K562 (cell line): Measurements from ENCODE around the gene GLRX5. TPM values are rescaled to one million over a fixed set of nuclear protein-coding genes. Genes with fewer than 3 reads are reported as not detected.

Source experiments
- ATAC-seq: fragments of 200-7000 bp; cut with Tn5 transposase; 3 replicates; pipeline ENCODE4 v1.9.1; 2020; ENCODE audit warnings: moderate library complexity
- BruUV-seq: library from RNA; stranded (reverse); fragments of 400-500 nt; replicated peaks from 2 replicates; lab custom pipeline; 2021; lab: Mats Ljungman, UMichigan
- CTCF ChIA-PET: fragments of 300-600 bp; formaldehyde crosslinking; extraction: SDS; loops from one replicate; lab custom pipeline; 2021; ENCODE audit warnings: low intra/inter-chr PET ratio; lab: Yijun Ruan, JAX
- POLR2A ChIA-PET: fragments of 300-600, 350-650 bp; sonication (Branson Sonifier 250); formaldehyde crosslinking; extraction: SDS; loops from one replicate; lab custom pipeline; 2021; ENCODE audit warnings: antibody characterized with exemption, inconsistent platforms; lab: Yijun Ruan, JAX
- DNase-seq, 4 experiments: peaks; one replicate each; pipeline versions ENCODE4 v3.0.0 to v3.0.0-alpha.2; 2011 to 2018; ENCODE audit warnings: low spot score in 3 of 4, mixed read lengths in 3 of 4; ENCODE audit errors: extremely low read depth in 1 of 4
- FAIRE-seq: peaks from 2 replicates; lab custom pipeline; 2011; peaks lifted over from hg19 to GRCh38; lab: Jason Lieb, UNC
- H2AFZ ChIP-seq: 2 replicates; pipeline ENCODE4 v1.6.0; 2011; ENCODE audit warnings: low read depth, low read length, control low read depth, inconsistent platforms
- H3K27ac ChIP-seq: fragments of 200-600 bp; 3 replicates; pipeline ENCODE4 v1.8.0; 2011; ENCODE audit warnings: low read depth, mild to moderate bottlenecking, control low read depth, inconsistent platforms, low read length, moderate library complexity, mixed read lengths; ENCODE audit errors: extremely low read depth
- H3K27me3 ChIP-seq, 2 experiments: fragments of 300-600 bp in 1 of 2; 2 replicates in 1 of 2; 3 replicates in 1 of 2; pipeline versions ENCODE4 v1.6.0 to v1.8.0; 2011; ENCODE audit warnings: inconsistent platforms in 2 of 2, low read length in 2 of 2, mild to moderate bottlenecking in 1 of 2, mixed read lengths in 1 of 2, moderate library complexity in 1 of 2; ENCODE audit not compliant: control insufficient read depth in 2 of 2, insufficient read depth in 2 of 2
- H3K36me3 ChIP-seq: fragments of 300-600 bp; 3 replicates; pipeline ENCODE4 v1.8.0; 2011; ENCODE audit warnings: mild to moderate bottlenecking, low read length, inconsistent platforms; ENCODE audit not compliant: control insufficient read depth, insufficient read depth
- H3K4me1 ChIP-seq, 2 experiments: fragments of 200-600 bp in 1 of 2; replicated peaks in 1 of 2; 2 replicates in 1 of 2; 3 replicates in 1 of 2; pipeline versions ENCODE4 v1.5.1 to v1.8.0; 2011; ENCODE audit warnings: inconsistent platforms in 2 of 2, low read length in 2 of 2, mild to moderate bottlenecking in 1 of 2, mixed read lengths in 1 of 2, moderate library complexity in 1 of 2; ENCODE audit not compliant: control insufficient read depth in 2 of 2, insufficient read depth in 2 of 2
- H3K4me2 ChIP-seq: 2 replicates; pipeline ENCODE4 v1.6.1; 2011; ENCODE audit warnings: low read length, control low read depth, inconsistent platforms, mixed read lengths; ENCODE audit not compliant: insufficient read depth
- H3K4me3 ChIP-seq: fragments of 200-600 bp; sonication (generic), shearing (Covaris generic); 2 replicates; pipeline ENCODE4 v1.5.1; 2016; ENCODE audit warnings: control low read depth, inconsistent platforms
- H3K79me2 ChIP-seq: fragments of 200-600 bp; 3 replicates; pipeline ENCODE4 v1.8.0; 2011; ENCODE audit warnings: low read length, inconsistent platforms; ENCODE audit not compliant: control insufficient read depth, insufficient read depth
- H3K9ac ChIP-seq, 2 experiments: 2 replicates each; pipeline versions ENCODE4 v1.6.0 to v1.6.1; 2011; ENCODE audit warnings: low read depth in 2 of 2, low read length in 2 of 2, control low read depth in 1 of 2, inconsistent platforms in 1 of 2, mild to moderate bottlenecking in 1 of 2, mixed read lengths in 1 of 2; ENCODE audit not compliant: insufficient read depth in 1 of 2
- H3K9me1 ChIP-seq: one replicate; pipeline ENCODE4 v1.6.0; 2011; ENCODE audit warnings: inconsistent platforms, mild to moderate bottlenecking, low read length, moderate library complexity; ENCODE audit not compliant: control insufficient read depth, insufficient read depth
- H3K9me3 ChIP-seq: replicated peaks from 2 replicates; pipeline ENCODE4 v1.5.1; 2011; ENCODE audit warnings: low read depth, low read length, inconsistent platforms; ENCODE audit not compliant: control insufficient read depth, insufficient read depth
- H4K20me1 ChIP-seq: replicated peaks from 2 replicates; pipeline ENCODE4 v1.6.1; 2011; ENCODE audit warnings: low read length, inconsistent platforms, mixed read lengths; ENCODE audit not compliant: control insufficient read depth, insufficient read depth
- ARNT ChIP-seq, 2 experiments: fragments of 450-650 bp; IDR thresholded peaks; 2 replicates each; pipeline ENCODE4 v1.6.1; 2016; ENCODE audit warnings: mild to moderate bottlenecking in 1 of 2
- CBFA2T2 ChIP-seq: fragments of 450-650 bp; conservative IDR thresholded peaks from 2 replicates; pipeline ENCODE4 v1.6.1; 2017; ENCODE audit warnings: mild to moderate bottlenecking
- CREM ChIP-seq: IDR thresholded peaks from 2 replicates; pipeline ENCODE4 v1.6.1; 2014; ENCODE audit warnings: antibody characterized with exemption, low read depth
- DDX20 ChIP-seq: fragments of 450-650 bp; IDR thresholded peaks from 2 replicates; pipeline ENCODE4 v1.6.1; 2016; ENCODE audit warnings: missing genetic modification characterization, low read depth, mild to moderate bottlenecking, missing compliant biosample characterization, moderate library complexity
- GATA2 ChIP-seq: sonication (generic); formaldehyde crosslinking; IDR thresholded peaks from 2 replicates; pipeline ENCODE4 v1.4.0; 2020; ENCODE audit warnings: mild to moderate bottlenecking, missing genetic modification reagents
- HMGN3 ChIP-seq: IDR thresholded peaks from 2 replicates; pipeline ENCODE4 v1.6.1; 2011; ENCODE audit warnings: borderline replicate concordance, low read depth, mild to moderate bottlenecking, mixed read lengths, low read length; ENCODE audit not compliant: insufficient read length; ENCODE audit errors: extremely low read depth
- PML ChIP-seq: IDR thresholded peaks from 2 replicates; pipeline ENCODE4 v1.6.1; 2012; ENCODE audit warnings: low read length, inconsistent platforms
- POLR2AphosphoS5 ChIP-seq: IDR thresholded peaks from 2 replicates; pipeline ENCODE4 v1.6.1; 2011; ENCODE audit warnings: mild to moderate bottlenecking, low read depth, low read length, moderate library complexity; ENCODE audit not compliant: control insufficient read depth, insufficient read depth
- RCOR1 ChIP-seq, 2 experiments: IDR thresholded peaks; 2 replicates each; pipeline ENCODE4 v1.6.1; 2012; ENCODE audit warnings: low read depth in 2 of 2, low read length in 2 of 2, borderline replicate concordance in 1 of 2, improper control_type of control experiment in 1 of 2
- SIN3A ChIP-seq, 2 experiments: fragments of 150-350 bp in 1 of 2; IDR thresholded peaks; 2 replicates each; pipeline ENCODE4 v1.6.1; 2011 to 2016; ENCODE audit warnings: borderline replicate concordance in 2 of 2, low read depth in 2 of 2, low read length in 2 of 2, mild to moderate bottlenecking in 2 of 2, moderate library complexity in 2 of 2; ENCODE audit not compliant: control insufficient read depth in 1 of 2
- ZNF561 ChIP-seq: fragments of 450-650 bp; formaldehyde crosslinking; conservative IDR thresholded peaks from 2 replicates; pipeline ENCODE4 v1.4.0; 2020; ENCODE audit warnings: mild to moderate bottlenecking, moderate library complexity
- WGBS: fragments of 100-300 bp; shearing (Covaris generic); methylation state at CpG from one replicate; pipeline ENCODE4 v1.1.6; 2016; ENCODE audit warnings: low coverage, mixed read lengths; ENCODE audit not compliant: insufficient coverage; ENCODE audit errors: missing lambda C conversion rate; 5-methylcytosine and 5-hydroxymethylcytosine counted together
- in situ Hi-C: fragments of 300-500 bp; cut with MboI; formaldehyde crosslinking; loops from 4 replicates; pipeline ENCODE4 v1.15.0; 2018; ENCODE audit warnings: inconsistent platforms, mixed read lengths
- intact Hi-C: fragments of 100-400 bp; cut with micrococcal nuclease; formaldehyde crosslinking; loops from 2 replicates; pipeline ENCODE4 v1.14.2; 2022
- polyA plus RNA-seq, 8 experiments: library from polyadenylated mRNA; depleted of rRNA in 4 of 8; stranded (reverse) in 5 of 8; unstranded in 3 of 8; fragments of >200 nt; fragmentation: Nextera tagmentation in 2 of 8; fragmentation: Illumina TruSeq in 1 of 8; extraction: Ambion mirVana in 2 of 8; extraction: Trizol in 1 of 8; gene quantifications; 2 replicates each; pipeline versions ENCODE4 v1.2.1 to v1.2.3, GENCODE V29; 2011 to 2014; ENCODE audit warnings: inconsistent platforms in 1 of 8, missing spikeins in 1 of 8
- total RNA-seq, 7 experiments: library from RNA; depleted of rRNA in 6 of 7; stranded (reverse); fragments of >200 nt in 6 of 7; fragmentation: Illumina TruSeq in 2 of 7; extraction: Trizol in 2 of 7; gene quantifications; 2 replicates each; pipeline versions ENCODE4 v1.2.1 to v1.2.3, GENCODE V29; 2011 to 2021; ENCODE audit warnings: low replicate concordance in 1 of 7
- TF ChIP-seq, protein P1 (sequence below): conservative IDR thresholded peaks from 2 replicates; pipeline ENCODE4 v1.6.1; 2011; ENCODE audit warnings: low read depth, mild to moderate bottlenecking, low read length; ENCODE audit not compliant: control insufficient read depth
- TF ChIP-seq, protein P2 (sequence below): fragments of 200-800 bp; sonication (Bioruptor generic); IDR thresholded peaks from 2 replicates; pipeline ENCODE4 v1.6.1; 2017; ENCODE audit warnings: missing genetic modification characterization, missing compliant biosample characterization
- TF ChIP-seq, protein P3 (sequence below), 2 experiments: fragments of 450-650 bp; conservative IDR thresholded peaks; 2 replicates each; pipeline ENCODE4 v1.6.1; 2017; ENCODE audit warnings: mild to moderate bottlenecking in 2 of 2, moderate library complexity in 2 of 2

The GLRX5 gene
- total and polyA plus RNA-seq, 9 of the 15 experiments (the other 6 are each of a cell fraction or from before 2014, with no cell fraction given): 16.7 to 96.8 (median 66.8) TPM

DNA sequence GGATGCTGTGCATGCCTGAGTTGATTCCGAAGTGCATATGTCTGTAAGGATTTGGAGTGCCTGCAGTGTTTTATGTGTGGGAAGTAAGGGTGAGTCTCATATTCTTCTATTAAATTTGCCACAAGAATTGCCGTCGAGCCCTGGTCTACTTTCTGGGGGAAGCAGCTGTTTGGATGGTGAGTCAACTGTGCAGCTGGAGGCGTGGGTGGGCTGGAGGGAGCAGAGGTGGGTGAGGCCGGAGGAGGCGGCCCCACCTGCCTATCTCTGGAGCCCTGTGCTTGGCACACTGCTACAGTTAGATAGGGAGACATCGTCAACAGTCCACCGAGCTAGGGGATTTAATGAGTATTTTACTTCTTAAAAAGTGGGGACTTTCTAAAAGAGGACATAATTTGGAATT, 9.7 kb downstream of the GLRX5 start:
- H3K4me1 ChIP-seq: peaks cover 13 to 57% of the 10 kb centered on the region in 2 experiments; a peak in 4 of 5 replicates
- H2AFZ ChIP-seq: no peak overlapping the region
- peak overlapping the region; percentile 34 for H3K4me2 ChIP-seq
- DNase-seq: peak; percentile 69 to 83 (median 76)
- in situ Hi-C loops (no loop called here), intact Hi-C loops (no loop called here)
- peaks cover 50% of the 10 kb centered on the region for H3K36me3 ChIP-seq
- ATAC-seq: peak; percentile 73
- H3K9me1 ChIP-seq: no peaks in the 10 kb centered on the region
- peaks cover 70% of the 10 kb centered on the region for H3K79me2 ChIP-seq
- ChIA-PET POLR2A (interaction anchor here (0.5 to 1.4 kb wide), 4 partner anchors 9 to 491 kb away, joined by 3 to 4 read pairs (median 4); partner anchors contain the start of gene GLRX5), CTCF (interaction anchor here (0.5 kb wide), 1 partner anchor 10 kb away, joined by 6 read pairs; no protein-coding TSS in a partner anchor)
- no peaks in the 10 kb centered on the region for H3K27me3 ChIP-seq
- no peak overlapping the region for H3K4me3 ChIP-seq
- H3K9me3 ChIP-seq: no peaks in the 10 kb centered on the region
- peaks cover 12% of the 10 kb centered on the region; the same call in 1 of the 2 replicates for H4K20me1 ChIP-seq
- 2% methylated on average over 7 of the region's 8 CpGs for WGBS
- H3K27ac ChIP-seq: peak overlapping the region; percentile 70; the same call in 2 of the 3 replicates
- no peak overlapping the region; a peak in 1 of 4 replicates for H3K9ac ChIP-seq
- no TSS peak for BruUV-seq
- peak; percentile 86 for FAIRE-seq
- TF ChIP-seq GATA2: peak; percentile 69
- TF ChIP-seq, protein P1, sequence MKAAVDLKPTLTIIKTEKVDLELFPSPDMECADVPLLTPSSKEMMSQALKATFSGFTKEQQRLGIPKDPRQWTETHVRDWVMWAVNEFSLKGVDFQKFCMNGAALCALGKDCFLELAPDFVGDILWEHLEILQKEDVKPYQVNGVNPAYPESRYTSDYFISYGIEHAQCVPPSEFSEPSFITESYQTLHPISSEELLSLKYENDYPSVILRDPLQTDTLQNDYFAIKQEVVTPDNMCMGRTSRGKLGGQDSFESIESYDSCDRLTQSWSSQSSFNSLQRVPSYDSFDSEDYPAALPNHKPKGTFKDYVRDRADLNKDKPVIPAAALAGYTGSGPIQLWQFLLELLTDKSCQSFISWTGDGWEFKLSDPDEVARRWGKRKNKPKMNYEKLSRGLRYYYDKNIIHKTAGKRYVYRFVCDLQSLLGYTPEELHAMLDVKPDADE: peak; percentile 51; the same call in 1 of the 2 replicates
- peak in 1 of 2 experiments; percentile 39; a peak in 1 of 4 replicates for TF ChIP-seq RCOR1 (IDR thresholded peaks at IDR 0.05; ENCODE audit: borderline replicate concordance in 1 of 2, low read depth in 2 of 2, low read length in 2 of 2)
- TF ChIP-seq HMGN3: peak; percentile 63
- peak; percentile 56; the same call in 1 of the 2 replicates for TF ChIP-seq PML
- peak; percentile 83 for TF ChIP-seq POLR2AphosphoS5
- 0 out of 2 replicates have a peak, but pooled peaks have one; percentile 20 for TF ChIP-seq CREM
- no peak for TF ChIP-seq ZNF561 (CRISPR knock-in tag)
- TF ChIP-seq, protein P2, sequence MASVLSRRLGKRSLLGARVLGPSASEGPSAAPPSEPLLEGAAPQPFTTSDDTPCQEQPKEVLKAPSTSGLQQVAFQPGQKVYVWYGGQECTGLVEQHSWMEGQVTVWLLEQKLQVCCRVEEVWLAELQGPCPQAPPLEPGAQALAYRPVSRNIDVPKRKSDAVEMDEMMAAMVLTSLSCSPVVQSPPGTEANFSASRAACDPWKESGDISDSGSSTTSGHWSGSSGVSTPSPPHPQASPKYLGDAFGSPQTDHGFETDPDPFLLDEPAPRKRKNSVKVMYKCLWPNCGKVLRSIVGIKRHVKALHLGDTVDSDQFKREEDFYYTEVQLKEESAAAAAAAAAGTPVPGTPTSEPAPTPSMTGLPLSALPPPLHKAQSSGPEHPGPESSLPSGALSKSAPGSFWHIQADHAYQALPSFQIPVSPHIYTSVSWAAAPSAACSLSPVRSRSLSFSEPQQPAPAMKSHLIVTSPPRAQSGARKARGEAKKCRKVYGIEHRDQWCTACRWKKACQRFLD (CRISPR knock-in tag): peak; percentile 25; the same call in 1 of the 2 replicates
- TF ChIP-seq SIN3A (IDR thresholded peaks at IDR 0.05; ENCODE audit: borderline replicate concordance in 2 of 2, control insufficient read depth in 1 of 2, low read depth in 2 of 2, low read length in 2 of 2): peak in 1 of 2 experiments; percentile 78; a peak in 2 of 4 replicates
- TF ChIP-seq DDX20 (tag): no peak
- peak; percentile 95 for TF ChIP-seq CBFA2T2
- TF ChIP-seq ARNT (IDR thresholded peaks at IDR 0.05): 0 out of 4 replicates have a peak, but pooled peaks of 1 of the 2 experiments have one; percentile 44
- TF ChIP-seq, protein P3, sequence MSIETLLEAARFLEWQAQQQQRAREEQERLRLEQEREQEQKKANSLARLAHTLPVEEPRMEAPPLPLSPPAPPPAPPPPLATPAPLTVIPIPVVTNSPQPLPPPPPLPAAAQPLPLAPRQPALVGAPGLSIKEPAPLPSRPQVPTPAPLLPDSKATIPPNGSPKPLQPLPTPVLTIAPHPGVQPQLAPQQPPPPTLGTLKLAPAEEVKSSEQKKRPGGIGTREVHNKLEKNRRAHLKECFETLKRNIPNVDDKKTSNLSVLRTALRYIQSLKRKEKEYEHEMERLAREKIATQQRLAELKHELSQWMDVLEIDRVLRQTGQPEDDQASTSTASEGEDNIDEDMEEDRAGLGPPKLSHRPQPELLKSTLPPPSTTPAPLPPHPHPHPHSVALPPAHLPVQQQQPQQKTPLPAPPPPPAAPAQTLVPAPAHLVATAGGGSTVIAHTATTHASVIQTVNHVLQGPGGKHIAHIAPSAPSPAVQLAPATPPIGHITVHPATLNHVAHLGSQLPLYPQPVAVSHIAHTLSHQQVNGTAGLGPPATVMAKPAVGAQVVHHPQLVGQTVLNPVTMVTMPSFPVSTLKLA (conservative IDR thresholded peaks at IDR 0.05): peak in 1 of 2 experiments; percentile 40; a peak in 2 of 4 replicates
